BJ (cell line): Measurements from ENCODE around the gene R3HDM2. TPM values are rescaled to one million over a fixed set of nuclear protein-coding genes. Genes with fewer than 3 reads are reported as not detected.
A peak's percentile ranks its signal among the peaks of the same experiment; 100 is the strongest.

Source experiments
- CTCF ChIA-PET: fragments of 350-600 bp; formaldehyde crosslinking; extraction: SDS; loops from one replicate; lab custom pipeline; 2021; ENCODE audit warnings: antibody characterized with exemption, inconsistent platforms; lab: Yijun Ruan, JAX
- POLR2A ChIA-PET: fragments of 300-600 bp; sonication (Branson Sonifier 250); formaldehyde crosslinking; extraction: SDS; loops from one replicate; lab custom pipeline; 2021; ENCODE audit warnings: antibody characterized with exemption; lab: Charles Lee
- DNase-seq: peaks from one replicate; pipeline ENCODE4 v3.0.0-alpha.2; 2011; ENCODE audit warnings: low read depth
- H3K27me3 ChIP-seq: 2 replicates; pipeline ENCODE4 v1.6.0; 2011; ENCODE audit warnings: low read length; ENCODE audit not compliant: control insufficient read depth, insufficient read depth
- H3K36me3 ChIP-seq: 2 replicates; pipeline ENCODE4 v1.5.1; 2011; ENCODE audit warnings: low read length; ENCODE audit not compliant: control insufficient read depth, insufficient read depth
- H3K4me3 ChIP-seq: 2 replicates; pipeline ENCODE4 v1.5.1; 2011; ENCODE audit warnings: low read depth, mild to moderate bottlenecking, control low read depth, low read length
- CTCF ChIP-seq: IDR thresholded peaks from 2 replicates; pipeline ENCODE4 v1.5.1; 2011; ENCODE audit warnings: low read depth, mild to moderate bottlenecking, control low read depth, inconsistent platforms, low read length, moderate library complexity; ENCODE audit not compliant: insufficient read depth
- polyA plus RNA-seq: library from polyadenylated mRNA; depleted of rRNA; stranded (reverse); fragments of >200 nt; gene quantifications from 2 replicates; pipeline ENCODE4 v1.2.3, GENCODE V29; 2011

Gene R3HDM2
- polyA plus RNA-seq, 1 experiment = 27.4 TPM

- no peak for TF ChIP-seq CTCF
- H3K36me3 ChIP-seq = peaks cover 3% of the 10 kb centered on the region; the same call in 1 of the 2 replicates
- no peak for DNase-seq
- POLR2A ChIA-PET = interaction anchor here (0.5 to 1.1 kb wide), 2 partner anchors 11 to 854 kb away, joined by 3 to 7 read pairs; partner anchors contain the start of gene SHMT2
- CTCF ChIA-PET = interaction anchor here (0.9 to 14.1 kb wide), 15 partner anchors 11 to 217 kb away, joined by 3 to 334 read pairs (median 13); partner anchors contain the start of genes INHBE, NXPH4, SHMT2 and STAC3
- H3K27me3 ChIP-seq = no peaks in the 10 kb centered on the region; the same call in 1 of the 2 replicates
- H3K4me3 ChIP-seq = peak overlapping the region; percentile 60
These were observed 189.9 kb downstream of the R3HDM2 start for GRCh38 chr12:57240926-57241401.

- Histone ChIP-seq H3K36me3 (peaks cover 7% of the 10 kb centered on the region; the same call in 1 of the 2 replicates), H3K4me3 (peak overlapping the region; percentile 60), H3K27me3 (no peaks in the 10 kb centered on the region; the same call in 1 of the 2 replicates)
- POLR2A ChIA-PET = interaction anchor here (0.5 to 1.1 kb wide), 4 partner anchors 10 to 854 kb away, joined by 3 to 7 read pairs (median 5); partner anchors contain the start of gene SHMT2
- TF ChIP-seq CTCF = peak; percentile 22
- CTCF ChIA-PET = interaction anchor here (0.9 to 14.1 kb wide), 22 partner anchors 12 to 234 kb away, joined by 3 to 334 read pairs (median 6); partner anchors contain the start of genes INHBE, NEMP1, NXPH4 and SHMT2
- DNase-seq = no peak
These were observed 190.5 kb downstream of the R3HDM2 start for GRCh38 chr12:57240066-57240921.

GRCh38 chr12:57239587-57240065 is 191.2 kb downstream of the R3HDM2 start:
- peak overlapping the region; percentile 60 for H3K4me3 ChIP-seq
- ChIA-PET CTCF (interaction anchor here (0.8 to 14.1 kb wide), 28 partner anchors 11 to 235 kb away, joined by 3 to 334 read pairs (median 5); partner anchors contain the start of genes INHBE, NEMP1, NXPH4 and SHMT2), POLR2A (interaction anchor here (0.7 to 1.0 kb wide), 4 partner anchors 10 to 121 kb away, joined by 4 to 5 read pairs (median 4); partner anchors contain the start of gene SHMT2)
- no peak for DNase-seq
- peaks cover 12% of the 10 kb centered on the region for H3K36me3 ChIP-seq
- no peak for TF ChIP-seq CTCF
- H3K27me3 ChIP-seq = no peaks in the 10 kb centered on the region; the same call in 1 of the 2 replicates

- POLR2A ChIA-PET = interaction anchor here (0.8 to 1.0 kb wide), 3 partner anchors 9 to 25 kb away, joined by 4 to 5 read pairs (median 4); partner anchors contain the start of gene SHMT2
- Histone ChIP-seq H3K36me3 (peaks cover 17% of the 10 kb centered on the region), H3K27me3 (no peaks in the 10 kb centered on the region; the same call in 1 of the 2 replicates), H3K4me3 (peak overlapping the region; percentile 60)
- CTCF ChIA-PET = interaction anchor here (0.8 to 14.1 kb wide), 26 partner anchors 8 to 236 kb away, joined by 3 to 334 read pairs (median 5); partner anchors contain the start of genes INHBE, NEMP1, NXPH4 and SHMT2
- DNase-seq = peak; percentile 44
- peak; percentile 100 for TF ChIP-seq CTCF
These were observed 191.8 kb downstream of the R3HDM2 start for GRCh38 chr12:57238854-57239554.
